Liver (tissue), 3 donors: ENCODE data around the gene DPEP3.

ENCODE experiments used
- GABPA ChIP-seq, 2 donors: IDR thresholded peaks in 1 of 2; conservative IDR thresholded peaks in 1 of 2; 2 replicates each; pipeline ENCODE4 v1.6.1; 2016; ENCODE audit warnings: antibody characterized with exemption in 2 of 2, mild to moderate bottlenecking in 1 of 2, moderate library complexity in 1 of 2
- HNF4G ChIP-seq: IDR thresholded peaks from 2 replicates; pipeline ENCODE4 v1.6.1; 2016; ENCODE audit warnings: antibody characterized with exemption
- JUND ChIP-seq, 2 donors: IDR thresholded peaks; 2 replicates each; pipeline ENCODE4 v1.6.1; 2016; ENCODE audit warnings: antibody characterized with exemption in 2 of 2
- NR2F2 ChIP-seq: IDR thresholded peaks from 2 replicates; pipeline ENCODE4 v1.6.1; 2016; ENCODE audit warnings: antibody characterized with exemption
- RAD21 ChIP-seq, 2 donors: IDR thresholded peaks; 2 replicates each; pipeline ENCODE4 v1.6.1; 2016; ENCODE audit warnings: antibody characterized with exemption in 2 of 2, mild to moderate bottlenecking in 2 of 2
- REST ChIP-seq: IDR thresholded peaks from 2 replicates; pipeline ENCODE4 v1.6.1; 2016; ENCODE audit warnings: antibody characterized with exemption, mild to moderate bottlenecking
- RXRA ChIP-seq, 2 donors: IDR thresholded peaks; 2 replicates each; pipeline ENCODE4 v1.6.1; 2017 to 2018; ENCODE audit warnings: antibody characterized with exemption in 2 of 2, mild to moderate bottlenecking in 1 of 2
- YY1 ChIP-seq: IDR thresholded peaks from 2 replicates; pipeline ENCODE4 v1.6.1; 2016; ENCODE audit warnings: antibody characterized with exemption, mild to moderate bottlenecking
- TF ChIP-seq, protein P1 (sequence below): fragments of 150-350 bp; IDR thresholded peaks from 2 replicates; pipeline ENCODE4 v1.5.1; 2017; ENCODE audit warnings: improper control_type of control experiment, low read depth, low read length; ENCODE audit not compliant: missing input control
- TF ChIP-seq, protein P2 (sequence below): IDR thresholded peaks from 2 replicates; pipeline ENCODE4 v1.6.1; 2016; ENCODE audit warnings: antibody characterized with exemption
- TF ChIP-seq, protein P3 (sequence below): IDR thresholded peaks from 2 replicates; pipeline ENCODE4 v1.6.1; 2016; ENCODE audit warnings: antibody characterized with exemption
- TF ChIP-seq, protein P4 (sequence below): IDR thresholded peaks from 2 replicates; pipeline ENCODE4 v1.6.1; 2016; ENCODE audit warnings: antibody characterized with exemption
- donor health status: healthy.
- donor health status: healthy.

GRCh38 chr16:68005786-68006286 lies 25.5 kb upstream of the DPEP3 start:
- TF ChIP-seq YY1: no peak
- TF ChIP-seq, protein P1, sequence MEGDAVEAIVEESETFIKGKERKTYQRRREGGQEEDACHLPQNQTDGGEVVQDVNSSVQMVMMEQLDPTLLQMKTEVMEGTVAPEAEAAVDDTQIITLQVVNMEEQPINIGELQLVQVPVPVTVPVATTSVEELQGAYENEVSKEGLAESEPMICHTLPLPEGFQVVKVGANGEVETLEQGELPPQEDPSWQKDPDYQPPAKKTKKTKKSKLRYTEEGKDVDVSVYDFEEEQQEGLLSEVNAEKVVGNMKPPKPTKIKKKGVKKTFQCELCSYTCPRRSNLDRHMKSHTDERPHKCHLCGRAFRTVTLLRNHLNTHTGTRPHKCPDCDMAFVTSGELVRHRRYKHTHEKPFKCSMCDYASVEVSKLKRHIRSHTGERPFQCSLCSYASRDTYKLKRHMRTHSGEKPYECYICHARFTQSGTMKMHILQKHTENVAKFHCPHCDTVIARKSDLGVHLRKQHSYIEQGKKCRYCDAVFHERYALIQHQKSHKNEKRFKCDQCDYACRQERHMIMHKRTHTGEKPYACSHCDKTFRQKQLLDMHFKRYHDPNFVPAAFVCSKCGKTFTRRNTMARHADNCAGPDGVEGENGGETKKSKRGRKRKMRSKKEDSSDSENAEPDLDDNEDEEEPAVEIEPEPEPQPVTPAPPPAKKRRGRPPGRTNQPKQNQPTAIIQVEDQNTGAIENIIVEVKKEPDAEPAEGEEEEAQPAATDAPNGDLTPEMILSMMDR: no peak
- TF ChIP-seq RAD21 (IDR thresholded peaks at IDR 0.05): no peak
- no peak for TF ChIP-seq JUND (IDR thresholded peaks at IDR 0.05)
- TF ChIP-seq, protein P2, sequence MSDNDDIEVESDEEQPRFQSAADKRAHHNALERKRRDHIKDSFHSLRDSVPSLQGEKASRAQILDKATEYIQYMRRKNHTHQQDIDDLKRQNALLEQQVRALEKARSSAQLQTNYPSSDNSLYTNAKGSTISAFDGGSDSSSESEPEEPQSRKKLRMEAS: no peak
- TF ChIP-seq NR2F2: peak; percentile 51
- TF ChIP-seq REST: no peak
- TF ChIP-seq, protein P3, sequence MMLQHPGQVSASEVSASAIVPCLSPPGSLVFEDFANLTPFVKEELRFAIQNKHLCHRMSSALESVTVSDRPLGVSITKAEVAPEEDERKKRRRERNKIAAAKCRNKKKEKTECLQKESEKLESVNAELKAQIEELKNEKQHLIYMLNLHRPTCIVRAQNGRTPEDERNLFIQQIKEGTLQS: no peak
- TF ChIP-seq RXRA (IDR thresholded peaks at IDR 0.05): no peak
- TF ChIP-seq, protein P4, sequence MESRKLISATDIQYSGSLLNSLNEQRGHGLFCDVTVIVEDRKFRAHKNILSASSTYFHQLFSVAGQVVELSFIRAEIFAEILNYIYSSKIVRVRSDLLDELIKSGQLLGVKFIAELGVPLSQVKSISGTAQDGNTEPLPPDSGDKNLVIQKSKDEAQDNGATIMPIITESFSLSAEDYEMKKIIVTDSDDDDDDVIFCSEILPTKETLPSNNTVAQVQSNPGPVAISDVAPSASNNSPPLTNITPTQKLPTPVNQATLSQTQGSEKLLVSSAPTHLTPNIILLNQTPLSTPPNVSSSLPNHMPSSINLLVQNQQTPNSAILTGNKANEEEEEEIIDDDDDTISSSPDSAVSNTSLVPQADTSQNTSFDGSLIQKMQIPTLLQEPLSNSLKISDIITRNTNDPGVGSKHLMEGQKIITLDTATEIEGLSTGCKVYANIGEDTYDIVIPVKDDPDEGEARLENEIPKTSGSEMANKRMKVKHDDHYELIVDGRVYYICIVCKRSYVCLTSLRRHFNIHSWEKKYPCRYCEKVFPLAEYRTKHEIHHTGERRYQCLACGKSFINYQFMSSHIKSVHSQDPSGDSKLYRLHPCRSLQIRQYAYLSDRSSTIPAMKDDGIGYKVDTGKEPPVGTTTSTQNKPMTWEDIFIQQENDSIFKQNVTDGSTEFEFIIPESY: no peak
- no peak for TF ChIP-seq GABPA (IDR thresholded peaks at IDR 0.05 in 1 of 2, conservative IDR thresholded peaks at IDR 0.05 in 1 of 2)
- no peak for TF ChIP-seq HNF4G
